GM19324 (cell line): ENCODE measurements around the gene SURF4.
A peak's percentile ranks its signal among the peaks of the same experiment; 100 is the strongest.

Source experiments
- ATAC-seq: cut with Tn5 transposase; IDR thresholded peaks from one replicate; pipeline ENCODE4 v1.9.1; 2021; ENCODE audit warnings: mild to moderate bottlenecking, moderate library complexity; ENCODE audit not compliant: unreplicated experiment, low FRiP score

SURF4 gene

DNA sequence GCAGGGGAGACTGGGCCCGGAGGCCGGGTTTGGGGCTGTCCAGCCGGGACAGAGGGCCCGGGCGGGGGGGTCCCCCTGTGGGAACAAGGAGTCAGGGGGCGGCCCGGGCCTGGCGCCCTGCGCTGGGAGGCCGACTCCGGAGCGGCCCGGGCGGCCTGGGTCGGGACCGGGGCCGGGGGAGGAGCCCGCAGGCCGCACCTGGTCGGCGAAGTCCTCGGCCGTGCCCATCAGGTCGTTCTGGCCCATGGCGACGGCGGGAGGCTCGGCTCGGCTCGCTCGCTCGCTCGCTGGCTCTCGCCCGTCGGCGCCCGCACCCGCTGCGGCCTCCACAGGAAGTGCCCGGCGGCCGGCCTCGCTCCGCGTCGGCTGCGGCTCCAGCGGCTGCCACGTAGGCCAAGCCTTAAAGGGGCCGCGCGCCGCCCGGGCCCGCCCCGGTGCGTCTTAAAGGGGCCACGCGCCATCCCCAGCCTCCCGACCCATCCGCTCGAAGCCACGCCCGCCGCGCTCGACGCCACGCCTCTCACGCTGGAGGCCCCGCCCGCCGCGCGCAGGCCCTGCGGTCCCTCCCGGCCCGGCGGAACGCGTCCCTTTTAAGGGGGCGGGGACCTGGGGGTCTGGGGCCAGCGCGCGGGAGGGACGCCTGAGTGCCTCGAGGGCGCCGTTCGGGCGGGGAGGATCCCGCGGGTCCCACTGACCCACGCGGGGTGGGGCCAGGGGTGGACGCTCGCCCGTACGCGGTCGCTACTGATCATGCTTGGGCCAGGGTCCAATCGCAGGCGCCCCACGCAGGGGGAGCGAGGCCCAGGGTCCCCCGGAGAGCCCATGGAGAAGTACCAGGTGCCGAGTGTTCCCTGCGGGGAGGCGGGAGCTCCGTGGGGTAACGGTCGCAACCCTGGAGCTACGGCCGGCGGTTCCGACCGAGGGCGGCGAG lies at the start of gene SURF4, which contains the start of gene STKLD1:
Gene SURF4, minus strand, starts transcription at position 337 of the 931 bp plus-strand sequence. Its CDS starts 91 bp downstream, at position 246.
Gene STKLD1, plus strand, starts transcription at position 643 of the 931 bp plus-strand sequence. Its CDS starts 108 bp downstream, at position 751.
- ATAC-seq: peak; percentile 93

DNA sequence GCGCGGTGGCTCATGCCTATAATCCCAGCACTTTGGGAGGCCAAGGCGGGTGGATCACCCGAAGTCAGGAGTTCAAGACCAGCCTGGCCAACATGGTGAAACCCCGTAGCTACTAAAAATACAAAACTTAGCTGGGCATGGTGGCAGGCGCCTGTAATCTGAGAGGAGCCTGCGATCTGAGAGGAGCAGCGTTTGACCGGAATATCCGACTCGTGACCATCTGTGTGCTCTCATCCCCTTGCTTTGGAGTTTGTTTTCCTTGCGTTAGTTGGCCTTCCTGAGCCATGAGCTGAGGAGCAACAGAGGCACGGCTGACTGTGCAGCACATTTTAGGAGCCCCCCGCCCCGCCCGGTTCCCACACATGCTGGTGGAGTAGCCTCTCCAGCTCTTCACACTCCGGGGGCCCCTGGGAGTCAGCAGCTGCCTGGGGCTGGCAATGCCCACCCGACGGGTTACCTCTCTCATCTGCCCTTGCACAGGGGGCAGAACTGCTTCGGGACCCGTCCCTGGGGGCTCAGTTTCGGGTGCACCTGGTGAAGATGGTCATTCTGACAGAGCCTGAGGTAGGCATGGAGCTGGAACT lies 49.3 kb upstream of the SURF4 start:
- ATAC-seq: no peak

DNA sequence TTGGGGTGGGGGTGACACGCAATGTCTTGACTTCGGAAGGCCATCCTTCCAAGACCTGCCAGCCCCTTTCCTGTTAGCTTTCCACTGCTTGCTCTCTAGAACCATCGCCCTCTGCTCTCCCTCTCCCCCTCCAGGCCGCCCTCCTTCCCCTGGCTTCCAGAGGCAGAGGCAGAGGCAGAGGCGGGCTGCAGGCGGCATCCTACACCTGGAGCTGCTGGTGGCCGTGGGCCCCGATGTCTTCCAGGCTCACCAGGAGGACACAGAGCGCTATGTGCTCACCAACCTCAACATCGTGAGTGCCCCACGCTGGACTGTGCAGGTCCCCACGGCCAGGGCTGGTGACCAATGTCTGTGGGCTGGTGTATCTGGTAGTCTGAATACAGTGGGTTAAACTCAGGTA lies 48.3 kb upstream of the SURF4 start:
- ATAC-seq: no peak

DNA sequence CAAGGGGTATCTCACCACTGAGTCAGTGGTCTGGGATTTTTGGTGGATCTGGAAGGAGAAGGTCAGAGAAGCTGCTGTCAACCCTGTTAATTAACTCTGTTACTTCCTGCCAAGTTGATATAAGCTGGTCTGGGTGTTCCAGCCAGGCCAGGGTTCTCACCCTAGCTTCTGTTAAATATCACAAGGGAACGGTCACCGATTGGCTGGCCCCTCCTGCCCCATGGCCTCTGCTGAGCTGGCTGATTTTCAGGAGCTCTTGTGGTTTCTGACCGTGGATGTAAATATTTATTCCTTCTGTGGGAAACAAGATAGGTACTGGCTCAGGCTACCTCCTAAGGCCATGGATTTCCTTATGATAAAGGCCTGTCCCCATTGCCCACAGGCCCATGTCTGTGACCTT lies 47.4 kb upstream of the SURF4 start:
- ATAC-seq: no peak

DNA sequence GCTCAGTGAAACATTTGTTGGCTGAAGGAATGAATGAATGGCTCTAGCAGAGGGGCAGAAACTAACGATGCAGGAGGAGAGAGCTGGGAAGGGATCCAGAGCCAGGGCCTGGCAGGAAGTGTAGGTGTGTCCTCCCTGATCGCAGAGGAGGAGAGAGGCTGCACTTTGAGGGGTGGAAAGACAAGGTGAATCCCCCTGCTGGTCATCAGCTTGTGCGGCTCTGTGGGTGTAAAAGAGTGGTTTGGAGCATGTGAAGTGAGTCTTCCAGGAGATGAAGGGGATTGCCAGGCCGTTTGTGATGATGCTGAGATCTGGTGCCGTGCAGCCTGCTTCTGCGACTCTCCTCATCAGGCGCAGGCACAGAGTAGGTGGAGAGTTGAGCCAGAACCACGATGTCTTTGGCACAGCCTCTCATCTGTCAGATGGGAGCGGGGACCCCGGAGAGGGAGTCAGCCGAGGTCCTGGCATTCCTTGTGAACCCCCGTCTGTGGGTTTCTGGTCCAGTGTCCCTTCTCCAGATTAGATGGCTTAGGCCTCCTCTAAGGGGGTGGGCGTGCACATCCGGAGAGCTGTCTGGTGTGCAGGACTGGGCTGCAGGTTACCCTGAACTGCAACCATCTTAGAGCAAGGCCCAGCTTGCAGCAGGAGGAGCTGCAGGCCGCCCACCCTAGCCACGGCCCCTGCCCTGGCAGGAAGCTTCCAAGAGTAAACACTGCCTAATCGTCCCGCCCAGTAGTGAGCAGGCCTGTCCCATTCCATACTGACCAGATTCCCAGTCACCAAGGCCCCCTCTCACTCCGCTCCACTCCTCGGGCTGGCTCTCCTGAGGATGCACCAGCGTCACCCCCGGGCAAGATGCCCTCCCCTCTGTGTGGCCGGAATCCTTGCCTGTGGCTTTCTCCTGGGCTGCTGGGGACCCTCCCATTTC lies 46.0 kb upstream of the SURF4 start, which contains the start of gene ADAMTS13:
Gene ADAMTS13, plus strand, starts transcription at position 753 of the 928 bp plus-strand sequence. Its CDS starts 77 bp downstream, at position 830.
- ATAC-seq: no peak

DNA sequence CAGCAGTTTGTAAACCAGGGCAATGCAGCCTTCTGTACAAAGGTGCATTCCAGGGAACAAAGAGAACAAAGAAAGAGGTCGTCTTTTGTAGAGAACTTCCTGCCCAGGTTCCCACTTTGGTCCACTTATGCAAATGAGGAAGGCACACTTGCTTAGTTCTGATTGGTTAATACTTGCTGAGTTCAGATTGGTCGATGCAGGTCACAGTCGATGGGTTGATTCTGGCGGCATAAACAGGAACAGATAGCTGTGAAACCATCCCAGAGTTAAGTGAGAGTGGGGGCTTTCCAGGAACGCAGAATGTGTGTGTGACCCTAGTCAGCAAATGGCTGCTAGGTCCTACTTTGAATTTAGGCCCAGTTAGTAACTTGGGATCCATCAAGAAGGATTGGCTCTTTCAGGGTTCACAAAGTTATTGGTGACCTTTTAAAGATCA lies 44.5 kb upstream of the SURF4 start:
- no peak for ATAC-seq

DNA sequence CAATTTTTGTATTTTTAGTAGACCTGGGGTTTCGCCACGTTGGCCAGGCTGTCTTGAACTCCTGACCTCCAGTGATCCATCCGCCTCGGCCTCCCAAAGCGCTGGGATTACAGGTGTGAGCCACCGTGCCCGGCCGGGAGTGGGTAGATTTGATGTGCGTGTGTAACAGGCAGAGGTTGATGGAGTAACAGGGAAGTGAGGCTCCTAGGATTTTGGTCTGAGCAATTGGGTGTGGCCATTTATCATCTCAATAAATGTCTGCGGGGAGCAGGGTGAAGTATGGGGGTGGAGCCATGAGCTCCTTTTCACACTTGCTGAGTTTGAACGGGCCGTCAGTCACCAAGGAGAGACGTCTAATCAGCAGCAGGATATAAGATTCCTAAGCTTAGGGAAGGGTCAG lies 43.1 kb upstream of the SURF4 start:
- ATAC-seq: no peak

DNA sequence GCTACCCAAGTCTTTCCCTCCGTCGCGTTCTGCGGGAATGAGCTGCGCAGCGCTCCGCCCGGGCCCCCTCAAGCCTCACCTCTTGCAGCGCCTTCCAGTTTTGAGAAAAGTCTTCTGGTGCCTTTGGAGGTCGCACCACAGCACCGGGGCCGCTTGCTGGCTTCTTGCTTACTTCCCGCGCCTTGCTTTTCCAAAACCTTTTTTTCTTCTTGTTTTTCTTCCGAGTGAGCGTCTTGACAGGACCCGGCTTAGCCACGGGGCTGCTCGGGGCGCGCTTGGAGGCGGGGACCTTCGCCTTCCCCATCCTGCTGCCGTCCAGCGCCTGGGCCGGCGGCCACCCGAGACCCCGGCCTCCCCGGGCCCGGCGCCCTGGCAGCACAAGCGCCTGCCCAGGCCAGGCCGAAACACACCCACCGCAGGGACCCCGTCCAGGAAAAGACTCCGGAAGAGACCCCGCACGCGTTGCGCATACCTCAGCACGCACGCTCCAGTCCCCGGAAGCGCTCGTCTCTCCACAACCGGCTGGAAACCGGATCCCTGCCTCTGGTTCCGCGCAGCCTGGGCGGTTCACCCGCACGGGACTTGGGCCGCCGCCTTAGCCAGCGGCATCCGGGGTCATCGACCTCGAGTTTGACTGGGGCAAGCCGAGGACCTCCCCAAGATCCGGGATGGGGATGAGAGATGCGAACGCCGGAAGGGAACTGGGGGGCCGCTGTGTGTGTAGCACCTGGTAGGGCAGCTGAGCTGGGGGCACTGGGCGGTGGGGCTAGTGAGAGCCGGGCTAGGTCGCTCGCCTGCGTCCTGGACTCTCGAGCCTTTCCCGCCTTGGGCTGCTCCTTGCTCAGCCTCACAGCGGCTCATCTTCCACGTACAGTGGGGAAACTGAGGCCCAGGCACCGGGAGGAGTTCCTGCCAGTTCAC lies 41.9 kb upstream of the SURF4 start, which contains the start of gene REXO4:
Gene REXO4, minus strand, starts transcription at position 470 of the 921 bp plus-strand sequence. Its CDS starts 166 bp downstream, at position 304.
- ATAC-seq: peak; percentile 85

DNA sequence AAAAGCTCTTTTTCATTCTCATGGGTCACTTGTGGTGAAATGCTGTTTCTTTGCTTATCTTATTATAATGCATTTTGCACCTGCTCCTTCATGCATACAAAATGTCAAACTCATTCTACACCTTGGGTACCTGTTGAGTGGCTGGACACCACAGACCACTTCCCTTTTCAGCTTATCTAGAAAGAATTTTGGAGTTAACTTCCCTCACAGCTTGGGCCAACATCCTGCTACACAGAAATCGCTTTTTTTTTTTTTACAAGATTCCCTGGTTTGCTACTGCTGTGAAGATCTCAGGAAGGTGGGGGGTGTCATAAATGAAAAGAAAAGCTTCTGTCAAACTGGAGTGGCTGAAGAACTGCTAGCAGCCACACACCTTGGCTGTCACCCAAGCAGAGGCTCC lies 39.3 kb upstream of the SURF4 start:
- ATAC-seq: no peak

DNA sequence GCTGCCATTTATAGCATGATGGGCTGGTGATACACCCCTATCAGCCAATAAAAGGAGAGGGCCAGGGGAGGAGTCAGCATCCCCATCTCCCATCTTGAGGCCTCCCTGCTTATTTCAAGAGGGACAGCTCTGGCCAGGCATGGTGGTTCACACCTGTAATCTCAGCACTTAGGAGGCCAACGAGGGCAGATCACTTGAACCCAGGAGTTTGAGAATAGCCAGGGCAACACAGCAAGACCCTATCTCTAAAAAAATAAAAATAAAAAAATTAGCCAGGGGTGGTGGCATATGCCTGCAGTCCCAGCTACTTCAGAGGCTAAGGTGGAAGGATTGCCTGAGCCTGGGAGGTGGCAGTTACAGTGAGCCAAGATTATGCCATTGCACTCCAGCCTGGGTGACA lies 32.2 kb upstream of the SURF4 start:
- ATAC-seq: no peak

DNA sequence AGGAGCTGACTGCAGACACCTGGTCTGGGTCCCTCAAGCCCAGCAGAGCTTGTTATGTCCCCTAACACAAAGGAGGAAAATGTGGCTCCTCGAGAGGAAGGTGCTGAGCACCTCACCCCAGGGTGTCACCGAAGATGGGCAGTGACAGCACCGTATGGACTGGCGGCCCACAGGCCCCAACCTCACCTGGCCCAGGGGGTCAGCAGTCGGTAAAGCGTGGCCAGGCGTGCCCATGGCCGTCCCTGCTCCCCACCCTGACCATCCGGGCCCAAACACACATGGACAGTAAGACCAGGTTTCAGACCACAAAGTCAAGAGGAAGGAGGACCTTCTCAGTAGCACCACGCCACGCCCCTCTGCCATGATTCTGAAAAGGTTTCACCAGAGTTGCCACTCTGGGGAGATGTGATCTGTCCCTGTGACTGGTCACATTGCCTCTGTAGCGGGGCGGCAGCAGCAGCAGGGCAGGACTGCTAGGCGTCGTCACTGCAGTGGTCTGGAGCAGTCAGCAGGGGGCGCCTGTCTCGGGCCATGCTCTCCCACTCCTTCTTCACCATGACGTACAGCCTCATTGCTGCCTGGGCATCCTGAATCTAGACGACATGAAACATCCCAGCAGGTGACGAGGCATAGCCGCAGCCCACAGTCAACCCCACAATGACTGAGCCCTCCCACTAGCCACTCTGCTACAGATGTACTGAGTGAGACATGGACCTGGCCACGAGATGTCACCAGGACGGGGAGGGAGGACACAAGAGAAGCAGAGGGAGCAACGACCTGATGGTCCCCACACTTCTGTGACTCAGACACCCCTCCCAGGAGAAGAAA lies 30.8 kb upstream of the SURF4 start:
- no peak for ATAC-seq

DNA sequence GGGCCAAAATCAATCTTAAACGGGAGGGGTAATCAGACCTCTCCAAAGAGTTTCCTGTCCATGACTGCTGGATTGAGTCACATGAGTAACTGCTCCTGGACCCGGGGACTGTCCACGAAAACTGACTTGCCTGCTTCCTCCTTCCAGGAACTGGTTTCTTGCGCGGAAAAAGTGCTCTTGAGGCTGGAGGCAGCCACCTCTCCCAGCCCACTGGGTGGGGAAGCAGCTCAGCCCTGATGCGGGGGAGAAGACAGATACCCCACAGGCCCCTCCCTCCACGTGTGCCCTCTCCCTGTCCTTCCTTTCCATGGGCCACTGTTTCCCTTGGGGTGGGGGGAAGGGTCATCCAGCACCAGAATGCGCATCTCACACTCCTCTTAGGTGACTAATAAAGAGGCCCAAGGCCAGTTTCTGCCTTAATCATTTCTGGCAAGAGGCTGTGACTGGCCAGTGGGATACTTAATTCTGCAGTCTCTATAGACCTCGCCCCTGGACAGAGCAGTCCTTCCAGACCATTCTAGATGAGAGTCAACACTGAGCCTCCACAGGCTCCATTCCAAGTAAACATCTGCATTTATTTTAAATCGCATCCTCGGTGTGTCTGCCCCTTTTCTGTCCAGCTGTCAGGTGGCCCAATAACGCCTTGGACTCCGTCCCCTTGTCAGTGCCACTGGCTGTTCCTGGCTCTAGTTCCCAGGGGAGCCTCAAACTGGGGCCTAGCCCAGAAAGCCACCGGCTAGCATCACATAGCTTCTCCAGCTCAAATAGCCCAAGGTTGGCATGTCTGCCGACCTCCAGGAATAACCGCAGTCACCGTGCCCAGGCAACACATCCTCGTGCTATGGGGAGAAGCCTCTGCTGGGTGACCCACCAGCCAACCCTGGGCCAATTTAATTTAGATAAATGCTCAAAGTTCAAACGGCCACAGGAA lies 29.9 kb upstream of the SURF4 start:
- ATAC-seq: no peak

DNA sequence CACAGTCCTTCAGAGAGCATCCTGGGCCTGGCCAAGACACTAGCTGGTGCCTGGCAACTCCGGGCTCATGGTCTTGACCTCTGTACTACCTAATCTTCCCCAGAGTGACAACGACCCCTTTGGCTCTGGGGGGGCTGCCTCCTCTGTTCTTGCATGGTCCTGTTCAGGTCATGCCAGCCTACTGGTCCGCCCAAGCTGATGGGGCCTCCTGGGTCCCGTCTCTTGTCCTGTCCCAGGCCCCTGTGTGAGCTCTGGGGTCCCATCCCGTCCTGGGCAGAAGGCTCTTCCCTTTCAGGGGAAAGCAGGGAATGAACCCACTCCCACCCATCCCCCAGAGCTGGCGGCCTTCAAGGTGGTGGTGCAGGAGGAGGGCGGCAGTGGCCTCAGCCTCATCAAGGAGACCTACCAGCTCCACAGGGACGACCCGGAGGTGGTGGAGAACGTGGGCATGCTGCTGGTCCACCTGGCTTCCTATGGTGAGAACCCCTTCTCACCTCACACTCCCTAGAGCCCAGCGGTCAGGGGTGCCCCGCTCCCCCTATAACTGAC lies 28.7 kb upstream of the SURF4 start:
- ATAC-seq: no peak

DNA sequence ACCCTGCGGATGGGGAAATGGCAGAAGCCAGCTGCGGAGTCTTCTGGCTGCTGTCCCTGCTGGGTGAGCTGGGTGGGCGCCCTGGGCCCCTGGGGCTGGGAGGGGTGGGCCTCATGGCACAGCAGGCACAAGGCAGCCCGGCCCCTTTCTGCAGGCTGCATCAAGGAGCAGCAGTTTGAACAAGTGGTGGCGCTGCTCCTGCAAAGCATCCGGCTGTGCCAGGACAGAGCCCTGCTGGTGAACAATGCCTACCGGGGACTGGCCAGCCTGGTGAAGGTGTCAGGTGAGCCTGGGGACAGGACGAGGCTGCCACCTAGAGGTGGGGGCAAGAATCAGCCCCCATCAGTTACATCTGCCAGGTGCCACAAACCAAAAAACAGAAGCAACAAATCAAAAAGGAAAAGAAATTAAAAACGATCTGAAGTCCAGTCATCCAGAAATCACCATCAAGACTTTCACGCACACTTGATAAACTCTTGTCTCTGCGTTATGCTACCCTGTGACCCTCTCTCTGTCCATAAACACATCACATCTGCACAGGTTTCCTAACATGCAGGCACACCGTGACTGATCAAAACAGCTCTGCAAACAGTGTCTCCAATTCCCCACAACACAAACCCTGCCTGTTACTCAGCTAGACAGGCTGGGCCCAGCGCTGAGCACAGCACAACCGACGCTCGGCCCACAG lies 28.1 kb upstream of the SURF4 start:
- ATAC-seq: no peak

DNA sequence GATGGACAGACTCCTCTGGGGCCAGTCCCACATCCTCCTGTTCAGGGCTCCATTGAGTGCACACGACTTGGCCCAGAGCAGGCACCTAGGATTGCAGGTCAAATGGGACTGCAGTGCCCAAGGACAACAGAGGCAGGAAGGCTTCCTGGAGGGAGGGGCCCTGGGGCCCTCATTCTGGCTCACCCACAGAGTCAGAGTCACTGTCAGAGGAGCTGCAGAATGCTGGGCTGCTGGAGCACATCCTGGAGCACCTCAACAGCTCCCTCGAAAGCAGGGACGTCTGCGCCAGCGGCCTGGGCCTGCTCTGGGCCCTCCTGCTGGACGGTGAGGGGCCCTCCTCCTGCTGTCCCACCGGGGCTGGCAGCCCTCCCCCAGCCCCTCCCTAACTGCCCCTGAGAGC lies 26.8 kb upstream of the SURF4 start:
- no peak for ATAC-seq

DNA sequence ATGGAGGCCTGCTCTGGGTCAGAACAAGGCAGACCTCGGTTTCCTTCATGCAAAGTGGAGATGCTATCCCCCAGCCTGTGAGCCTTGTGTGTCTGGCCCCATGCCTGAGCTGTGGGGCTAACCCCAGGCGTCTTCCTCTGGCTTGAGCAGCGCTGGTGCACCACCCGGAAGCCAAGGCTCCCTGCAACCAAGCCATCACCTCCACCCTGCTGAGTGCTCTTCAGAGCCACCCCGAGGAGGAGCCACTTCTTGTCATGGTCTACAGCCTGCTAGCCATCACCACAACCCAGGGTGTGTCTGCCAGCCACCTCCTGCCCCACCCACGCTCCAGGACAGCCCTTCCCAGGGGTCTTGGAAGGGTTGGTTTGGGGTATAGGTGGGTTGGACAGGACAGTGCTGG lies 25.7 kb upstream of the SURF4 start:
- no peak for ATAC-seq

DNA sequence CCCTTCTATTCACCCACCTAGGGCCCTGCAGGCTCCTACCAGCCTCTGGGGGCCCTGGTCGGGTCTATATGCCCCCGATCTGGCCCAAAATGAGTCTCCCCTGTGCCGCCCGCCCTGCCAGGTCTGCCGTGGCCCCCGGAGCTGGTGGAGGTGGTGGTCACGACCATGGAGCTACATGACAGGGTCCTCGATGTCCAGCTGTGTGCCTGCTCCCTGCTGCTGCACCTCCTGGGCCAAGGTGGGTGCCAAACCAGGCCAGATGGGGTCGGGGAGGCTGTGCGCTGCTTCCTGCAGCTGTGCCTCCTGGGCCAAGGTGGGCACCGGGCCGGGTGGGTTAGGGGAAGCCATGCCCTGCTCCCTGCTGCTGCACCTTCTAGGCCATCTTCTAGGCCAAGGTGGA lies 24.4 kb upstream of the SURF4 start:
- no peak for ATAC-seq
